GM18873 (cell line): ENCODE data around the gene JAML.

ENCODE experiments used
- ATAC-seq: cut with Tn5 transposase; IDR thresholded peaks from one replicate; pipeline ENCODE4 v1.9.1; 2021; ENCODE audit warnings: mild to moderate bottlenecking, moderate library complexity, moderate number of reproducible peaks; ENCODE audit not compliant: unreplicated experiment, low FRiP score

JAML gene

GRCh38 chr11:118170231-118170630 lies 54.6 kb downstream of the JAML start:
- no peak for ATAC-seq

- no peak for ATAC-seq
Observed at GRCh38 chr11:118169300-118170140, 55.3 kb downstream of the JAML start.

GRCh38 chr11:118168751-118169150 lies 56.1 kb downstream of the JAML start:
- no peak for ATAC-seq

- ATAC-seq = no peak
Observed at GRCh38 chr11:118168316-118168715, 56.5 kb downstream of the JAML start.

GRCh38 chr11:118167906-118168305 lies 56.9 kb downstream of the JAML start:
- ATAC-seq = no peak

- ATAC-seq = no peak
Observed at GRCh38 chr11:118167253-118167652, 57.6 kb downstream of the JAML start.

GRCh38 chr11:118166641-118167040 lies 58.2 kb downstream of the JAML start:
- no peak for ATAC-seq

GRCh38 chr11:118164885-118165284 lies 59.9 kb downstream of the JAML start:
- no peak for ATAC-seq

- ATAC-seq = no peak
Observed at GRCh38 chr11:118163494-118163893, 61.3 kb downstream of the JAML start.

GRCh38 chr11:118162846-118163245 lies 62.0 kb downstream of the JAML start:
- no peak for ATAC-seq

- no peak for ATAC-seq
Observed at GRCh38 chr11:118161786-118162185, 63.0 kb downstream of the JAML start.

GRCh38 chr11:118157186-118157895 lies 67.5 kb downstream of the JAML start:
- no peak for ATAC-seq

- ATAC-seq = no peak
Observed at GRCh38 chr11:118156531-118157185, 68.2 kb downstream of the JAML start.

GRCh38 chr11:118155776-118156530 lies 68.9 kb downstream of the JAML start:
- ATAC-seq = no peak

GRCh38 chr11:118154641-118155040 lies 70.2 kb downstream of the JAML start:
- ATAC-seq = no peak

GRCh38 chr11:118153976-118154375 lies 70.8 kb downstream of the JAML start:
- ATAC-seq = no peak

- ATAC-seq = no peak
Observed at GRCh38 chr11:118153516-118153915, 71.3 kb downstream of the JAML start.

- no peak for ATAC-seq
Observed at GRCh38 chr11:118152552-118153471, 72.0 kb downstream of the JAML start, which contains the start of gene SCN4B. TSS of gene SCN4B (minus strand) at chr11:118152823. CDS start at chr11:118152673, 150 bp downstream.

- ATAC-seq = no peak
Observed at GRCh38 chr11:118152020-118152551, 72.7 kb downstream of the JAML start.
